ENCODE data around the gene NUP153.

The NUP153 gene

GRCh38 chr6:17600527-17601385, 106.0 kb downstream of the NUP153 start:
- Histone ChIP-seq H3K27ac (replicated peaks) (peak overlapping the region; percentile 66), H3K27me3 (ENCODE audit: insufficient read depth, poor library complexity, severe bottlenecking) (no peaks in the 10 kb centered on the region), H3K4me3 (replicated peaks; ENCODE audit: insufficient read depth, low read length) (peak overlapping the region; percentile 65)
- TF ChIP-seq GABPA (IDR thresholded peaks at IDR 0.05; ENCODE audit: low read depth) (no peak), CTCF (IDR thresholded peaks at IDR 0.05; ENCODE audit: insufficient read depth, low read length) (no peak), POLR2AphosphoS5 (IDR thresholded peaks at IDR 0.05; ENCODE audit: low read depth) (no peak), REST (IDR thresholded peaks at IDR 0.05; ENCODE audit: insufficient replicate concordance, low read depth) (no peak), SPI1 (IDR thresholded peaks at IDR 0.05; ENCODE audit: borderline replicate concordance, low read depth) (no peak)
- DNase-seq (ENCODE audit: low read depth in 1 of 2, low spot score in 1 of 2) = peak in 1 of 2 experiments; percentile 19

- peak; percentile 78 to 95 for DNase-seq (ENCODE audit: low read depth in 1 of 2, low spot score in 1 of 2)
- Histone ChIP-seq H3K4me3 (replicated peaks; ENCODE audit: insufficient read depth, low read length) (peak within 1 kb of the TSS; percentile 65), H3K27ac (replicated peaks) (peak within 1 kb of the TSS; percentile 66), H3K27me3 (ENCODE audit: insufficient read depth, poor library complexity, severe bottlenecking) (no peaks in the 10 kb centered on the region)
- no peak for TF ChIP-seq REST (IDR thresholded peaks at IDR 0.05; ENCODE audit: insufficient replicate concordance, low read depth)
- 0 out of 2 replicates have a peak, but pooled peaks have one; percentile 39 for TF ChIP-seq POLR2AphosphoS5 (IDR thresholded peaks at IDR 0.05; ENCODE audit: low read depth)
- peak; percentile 3 for TF ChIP-seq CTCF (IDR thresholded peaks at IDR 0.05; ENCODE audit: insufficient read depth, low read length)
- TF ChIP-seq GABPA (IDR thresholded peaks at IDR 0.05; ENCODE audit: low read depth) = peak; percentile 90
These were observed 106.7 kb downstream of the NUP153 start, which contains the start of gene FAM8A1 for GRCh38 chr6:17599877-17600526. Gene FAM8A1, plus strand, starts transcription at chr6:17600302. Its CDS starts 108 bp downstream, at chr6:17600410.

- H3K27me3 ChIP-seq (ENCODE audit: insufficient read depth, poor library complexity, severe bottlenecking) = no peaks in the 10 kb centered on the region
- DNase-seq (ENCODE audit: low read depth in 1 of 2, low spot score in 1 of 2) = no peak
- no peak overlapping the region for H3K27ac ChIP-seq (replicated peaks)
- TF ChIP-seq REST (IDR thresholded peaks at IDR 0.05; ENCODE audit: insufficient replicate concordance, low read depth) (no peak), CTCF (IDR thresholded peaks at IDR 0.05; ENCODE audit: insufficient read depth, low read length) (no peak), GABPA (IDR thresholded peaks at IDR 0.05; ENCODE audit: low read depth) (no peak), POLR2AphosphoS5 (IDR thresholded peaks at IDR 0.05; ENCODE audit: low read depth) (no peak), SPI1 (IDR thresholded peaks at IDR 0.05; ENCODE audit: borderline replicate concordance, low read depth) (no peak)
- H3K4me3 ChIP-seq (replicated peaks; ENCODE audit: insufficient read depth, low read length) = no peak overlapping the region
These were observed 110.6 kb downstream of the NUP153 start for GRCh38 chr6:17596085-17596484.
